Coronary artery (tissue), 2 donors: ENCODE measurements around the gene MYH15.

Experiments
- DNase-seq: peaks from one replicate; pipeline ENCODE4 v3.0.0-alpha.2; 2017; ENCODE audit warnings: low spot score
- H3K27ac ChIP-seq, 2 donors: fragments of 200-600 bp; sonication (generic); one replicate each; pipeline ENCODE4 v1.5.1; 2016 to 2019
- H3K4me3 ChIP-seq: fragments of 200-600 bp; sonication (generic); 2 replicates; pipeline ENCODE4 v1.5.1; 2016; ENCODE audit warnings: mild to moderate bottlenecking, moderate library complexity
- CTCF ChIP-seq: fragments of 200-600 bp; sonication (generic); IDR thresholded peaks from one replicate; pipeline ENCODE4 v1.5.1; 2019; ENCODE audit warnings: antibody characterized with exemption

MYH15 gene

GRCh38 chr3:108511490-108511889 lies 1.1 kb upstream of the MYH15 start:
- no peak for DNase-seq
- no peak for TF ChIP-seq CTCF
- Histone ChIP-seq H3K4me3 (no peak overlapping the region), H3K27ac (no peak overlapping the region)

- TF ChIP-seq CTCF = no peak
- Histone ChIP-seq H3K4me3 (no peak overlapping the region), H3K27ac (no peak overlapping the region)
- DNase-seq = no peak
Measured at GRCh38 chr3:108511055-108511454, 659 bp upstream of the MYH15 start.

- no peak for TF ChIP-seq CTCF
- Histone ChIP-seq H3K27ac (no peak overlapping the region), H3K4me3 (no peak overlapping the region)
- no peak for DNase-seq
Measured at GRCh38 chr3:108509871-108510270, 525 bp downstream of the MYH15 start.

GRCh38 chr3:108509263-108509662 lies 1.1 kb downstream of the MYH15 start:
- Histone ChIP-seq H3K4me3 (no peak overlapping the region), H3K27ac (no peak overlapping the region)
- TF ChIP-seq CTCF = no peak
- no peak for DNase-seq

GRCh38 chr3:108507902-108508301 lies 2.5 kb downstream of the MYH15 start:
- no peak for DNase-seq
- Histone ChIP-seq H3K27ac (no peak overlapping the region), H3K4me3 (no peak overlapping the region)
- TF ChIP-seq CTCF = no peak

- DNase-seq = no peak
- no peak overlapping the region for H3K27ac ChIP-seq
- TF ChIP-seq CTCF = no peak
- no peak overlapping the region for H3K4me3 ChIP-seq
Measured at GRCh38 chr3:108505811-108506210, 4.6 kb downstream of the MYH15 start.

- Histone ChIP-seq H3K27ac (no peak overlapping the region), H3K4me3 (no peak overlapping the region)
- no peak for TF ChIP-seq CTCF
- DNase-seq = no peak
Measured at GRCh38 chr3:108503722-108504121, 6.7 kb downstream of the MYH15 start.
